GM11168 (cell line): ENCODE measurements around the gene PDE3B.
"Not testable (repeated sequence)": the region's sequence is repeated elsewhere in the genome, so short reads cannot be mapped to it uniquely, and the experiment has no call there.

Source experiments
- in situ Hi-C: fragments of 300-500 bp; cut with MboI; formaldehyde crosslinking; loops from one replicate; pipeline ENCODE4 v1.12.0; 2022; ENCODE audit warnings: low sequenced_read_pairs; ENCODE audit not compliant: unreplicated experiment

The PDE3B gene

DNA sequence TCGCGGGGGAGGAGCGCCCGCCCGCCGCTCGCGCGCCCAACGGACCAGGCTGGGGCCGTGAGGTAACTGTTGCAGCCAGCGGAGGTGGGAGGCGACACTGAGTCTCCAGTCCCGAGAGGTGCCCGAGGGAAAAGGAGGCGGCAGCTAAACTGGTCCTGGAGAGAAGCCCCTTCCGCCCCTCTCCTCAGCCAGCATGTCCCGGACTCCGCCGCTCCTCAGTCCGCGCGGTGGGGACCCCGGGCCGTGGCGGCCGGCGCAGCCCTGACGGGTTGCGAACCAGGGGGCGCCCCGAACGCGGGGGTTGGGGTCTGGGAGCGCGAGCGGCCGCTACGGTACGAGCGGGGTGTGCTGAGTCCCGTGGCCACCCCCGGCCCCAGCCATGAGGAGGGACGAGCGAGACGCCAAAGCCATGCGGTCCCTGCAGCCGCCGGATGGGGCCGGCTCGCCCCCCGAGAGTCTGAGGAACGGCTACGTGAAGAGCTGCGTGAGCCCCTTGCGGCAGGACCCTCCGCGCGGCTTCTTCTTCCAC, at the start of gene PDE3B:
PDE3B (plus strand) TSS at position 108 of the 529 bp plus-strand sequence; CDS start at position 380, 272 bp downstream.
- in situ Hi-C loops: no loop called here

DNA sequence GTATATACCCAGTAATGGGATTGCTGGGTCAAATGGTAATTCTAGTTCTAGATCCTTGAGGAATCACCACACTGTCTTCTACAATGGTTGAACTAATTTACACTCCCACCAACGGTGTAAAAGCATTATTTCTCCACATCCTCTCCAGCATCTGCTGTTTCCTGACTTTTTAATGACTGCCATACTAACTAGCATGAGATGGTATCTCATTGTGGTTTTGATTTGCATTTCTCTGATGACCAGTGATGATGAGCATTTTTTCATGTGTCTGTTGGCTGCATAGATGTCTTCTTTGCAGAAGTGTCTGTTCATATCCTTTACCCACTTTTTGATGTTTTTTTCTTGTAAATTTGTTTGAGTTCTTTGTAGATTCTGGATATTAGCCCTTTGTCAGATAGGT, 48.3 kb upstream of the PDE3B start:
- in situ Hi-C loops: not testable (repeated sequence)

DNA sequence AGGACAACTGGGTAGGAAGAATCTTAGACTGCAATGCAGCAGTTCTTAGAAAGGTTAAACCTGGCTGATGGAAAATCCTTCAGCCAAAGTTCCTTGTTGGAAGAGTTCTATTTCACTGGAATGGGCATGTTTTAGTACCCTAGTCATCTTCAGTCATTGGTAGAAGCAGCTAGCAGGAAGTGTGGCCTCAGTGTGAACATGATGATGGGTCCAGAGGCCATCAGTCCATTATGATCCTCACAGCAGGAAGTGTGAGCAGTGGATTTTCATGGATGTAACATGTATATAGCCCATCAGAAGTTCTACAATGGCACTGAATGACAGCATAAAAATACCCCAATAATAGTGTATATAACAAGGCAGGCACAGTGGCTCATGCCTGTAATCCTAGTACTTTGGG, 35.9 kb upstream of the PDE3B start:
- in situ Hi-C loops: no loop called here

DNA sequence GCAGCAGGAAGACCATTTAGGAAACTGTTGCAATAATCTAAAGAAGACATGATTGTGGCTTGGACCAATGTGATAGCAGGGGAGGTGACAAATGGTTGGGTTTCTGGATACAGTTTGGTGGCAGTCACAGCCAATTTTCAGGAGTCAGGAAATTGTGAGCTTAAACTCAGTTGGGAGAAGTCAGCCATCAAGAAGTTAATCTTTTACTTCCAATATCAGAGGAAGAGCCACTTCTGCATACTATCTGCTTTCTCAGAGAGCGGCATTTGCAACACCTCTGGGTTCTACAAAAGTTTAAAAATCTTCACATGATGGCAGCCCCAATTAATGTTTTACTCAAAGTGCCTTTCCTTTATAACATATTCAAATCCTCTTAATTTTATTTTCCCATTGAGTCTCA, 33.7 kb upstream of the PDE3B start:
- in situ Hi-C loops: no loop called here

DNA sequence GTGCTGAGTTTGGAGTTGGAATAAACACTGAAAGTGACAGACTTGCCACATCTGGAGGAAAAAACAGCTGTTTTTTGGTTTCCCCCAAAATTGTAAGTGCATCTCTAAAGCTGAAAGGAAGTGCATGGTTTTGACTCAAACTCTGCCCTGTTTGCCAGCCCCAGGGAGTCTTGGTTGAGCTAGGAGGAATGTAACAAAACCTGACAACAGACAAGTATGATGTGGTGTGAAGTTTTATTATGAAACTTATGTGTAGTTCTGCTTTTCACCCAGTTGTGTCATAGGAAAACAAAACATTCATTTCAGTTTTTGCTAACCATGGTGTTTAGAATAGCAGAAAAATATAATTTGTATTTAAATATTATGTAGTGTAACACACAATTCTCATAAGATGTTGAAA, 31.7 kb upstream of the PDE3B start:
- in situ Hi-C loops: no loop called here

DNA sequence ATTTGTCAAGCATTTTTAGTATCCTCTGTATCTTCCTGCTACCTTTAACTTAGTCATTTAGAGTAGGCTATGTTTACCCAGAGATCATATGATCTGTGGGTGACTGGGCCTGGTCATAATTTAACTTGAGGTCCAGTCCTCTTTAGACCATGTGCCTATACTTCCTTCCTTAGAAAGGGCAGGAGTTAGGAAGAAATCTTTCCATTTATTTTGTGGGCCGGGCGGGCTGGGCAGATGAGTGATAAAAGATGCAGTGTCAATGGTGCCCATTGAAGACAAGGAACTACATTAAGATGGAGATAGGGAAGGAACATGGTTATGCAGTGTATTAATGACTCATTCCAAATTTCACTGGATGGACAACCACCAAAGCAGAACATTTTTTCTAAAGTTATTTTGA, 30.9 kb upstream of the PDE3B start:
- in situ Hi-C loops: no loop called here

DNA sequence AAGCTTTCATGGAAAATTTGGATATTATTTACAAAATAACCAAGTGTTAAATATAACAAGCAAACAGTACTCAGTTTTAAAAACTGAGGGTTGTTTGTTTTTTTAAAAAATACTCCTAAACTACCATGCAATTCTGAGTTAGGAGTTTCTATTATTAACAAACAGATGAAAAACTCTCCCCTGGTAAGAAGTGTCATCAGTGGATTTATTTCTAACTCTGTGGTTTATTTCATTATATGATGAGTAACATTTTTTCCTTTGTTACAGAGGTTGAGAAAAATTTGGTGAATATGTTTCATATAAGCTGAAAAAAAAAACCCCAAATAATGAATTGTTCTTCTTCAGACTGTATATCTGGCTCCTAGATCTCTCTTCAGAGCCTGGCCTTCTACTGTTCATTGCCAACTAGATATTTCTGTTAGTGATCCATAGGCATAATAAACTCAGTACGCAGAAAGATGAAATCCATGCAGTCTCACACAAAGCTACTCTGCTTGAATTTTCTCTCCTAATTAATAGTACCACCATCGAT, 29.4 kb upstream of the PDE3B start:
- in situ Hi-C loops: no loop called here

DNA sequence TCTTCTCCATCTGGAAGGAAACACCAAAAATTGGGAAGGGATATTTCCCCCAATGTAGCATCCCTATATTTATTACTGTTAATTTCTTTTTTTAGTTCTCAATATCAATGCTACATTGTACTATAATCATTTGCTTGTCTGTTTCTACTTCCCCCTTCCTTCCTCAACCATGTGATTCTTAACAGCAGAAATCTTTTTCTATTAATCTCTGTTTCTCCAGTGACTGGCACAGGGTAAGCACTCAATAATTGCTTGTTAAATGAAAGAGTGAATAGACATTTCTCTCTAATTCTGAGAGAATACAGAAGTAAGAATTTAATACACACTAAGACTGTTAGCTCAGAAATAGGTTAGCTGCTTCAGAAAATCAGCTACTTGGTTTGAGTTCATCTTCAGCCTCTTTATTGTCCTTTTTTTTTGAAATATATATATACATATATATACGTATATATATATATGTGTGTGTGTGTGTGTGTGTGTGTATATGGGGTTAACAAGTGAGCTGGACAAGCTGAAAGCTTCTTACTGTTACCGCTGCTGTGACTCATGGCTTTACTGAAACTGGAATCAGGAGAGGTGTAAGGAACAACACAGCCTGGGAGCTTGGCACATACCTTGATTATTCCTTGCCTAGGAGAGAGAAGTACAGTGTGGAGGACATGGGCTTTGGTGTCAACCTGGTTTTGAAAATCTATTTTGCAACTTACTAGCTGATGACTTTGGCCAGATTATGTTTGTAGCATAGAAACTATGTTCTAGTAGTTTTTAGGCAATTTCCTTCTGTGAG, 26.2 kb upstream of the PDE3B start:
- in situ Hi-C loops: no loop called here

DNA sequence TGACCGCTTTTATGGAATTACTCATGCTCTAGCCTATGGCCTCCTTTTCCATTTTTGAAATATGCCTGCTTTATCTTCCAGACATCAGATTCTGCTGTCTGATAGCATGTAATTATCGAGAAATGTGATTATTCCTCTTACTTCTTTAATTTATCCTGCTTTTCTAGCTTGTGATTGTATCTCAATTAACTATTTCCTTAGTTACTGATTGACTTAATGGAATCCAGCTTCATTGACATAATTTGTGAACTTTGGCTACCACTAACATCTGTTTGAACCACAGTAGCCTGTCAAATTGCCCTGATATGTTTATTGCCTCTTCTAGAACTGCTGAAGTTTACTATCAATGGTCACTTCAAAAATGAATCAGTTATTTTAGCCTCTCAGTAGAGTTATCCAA, 25.5 kb upstream of the PDE3B start:
- in situ Hi-C loops: no loop called here

DNA sequence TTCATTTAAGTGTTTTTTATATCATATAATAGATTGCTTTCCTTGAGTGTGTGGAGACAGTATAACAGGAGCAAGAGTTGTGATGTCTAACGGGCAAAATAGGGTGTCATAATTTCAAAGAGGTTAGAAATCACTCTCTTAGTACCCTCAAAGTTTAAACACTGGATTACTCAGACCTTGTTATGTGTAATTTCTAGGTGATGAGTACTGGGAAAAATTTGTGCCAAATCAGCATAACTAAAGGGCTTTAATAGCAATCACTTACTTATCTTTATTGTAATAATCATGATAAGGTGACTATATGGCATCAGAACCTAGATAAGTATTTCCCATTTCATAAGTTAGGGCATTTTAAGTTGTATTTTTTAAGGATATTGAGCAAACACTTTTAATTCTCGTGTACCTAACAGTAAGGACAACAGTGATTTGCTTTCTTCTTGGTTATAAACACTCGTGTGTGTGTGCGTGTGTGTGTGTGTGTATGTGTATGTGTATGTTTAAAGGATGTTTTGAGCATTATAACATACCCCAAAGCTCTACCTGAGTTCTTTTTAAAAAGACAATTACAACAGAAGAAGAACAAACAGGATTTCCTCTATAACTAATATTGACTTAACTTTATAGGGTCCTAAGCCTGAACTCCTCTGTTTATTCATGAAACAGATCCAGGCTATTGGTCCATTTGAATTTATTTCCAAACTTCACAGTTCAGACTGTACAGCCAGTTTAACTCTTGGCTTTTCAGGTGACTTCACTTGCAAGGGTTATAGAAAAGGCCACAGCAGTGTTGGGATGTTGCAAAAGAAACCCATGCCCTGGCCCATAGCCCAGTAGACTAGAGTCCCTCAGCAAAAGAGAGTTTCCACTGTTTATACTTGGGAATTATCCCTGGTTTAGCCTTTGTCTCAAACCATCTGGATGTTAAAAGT, 23.7 kb upstream of the PDE3B start:
- in situ Hi-C loops: no loop called here

DNA sequence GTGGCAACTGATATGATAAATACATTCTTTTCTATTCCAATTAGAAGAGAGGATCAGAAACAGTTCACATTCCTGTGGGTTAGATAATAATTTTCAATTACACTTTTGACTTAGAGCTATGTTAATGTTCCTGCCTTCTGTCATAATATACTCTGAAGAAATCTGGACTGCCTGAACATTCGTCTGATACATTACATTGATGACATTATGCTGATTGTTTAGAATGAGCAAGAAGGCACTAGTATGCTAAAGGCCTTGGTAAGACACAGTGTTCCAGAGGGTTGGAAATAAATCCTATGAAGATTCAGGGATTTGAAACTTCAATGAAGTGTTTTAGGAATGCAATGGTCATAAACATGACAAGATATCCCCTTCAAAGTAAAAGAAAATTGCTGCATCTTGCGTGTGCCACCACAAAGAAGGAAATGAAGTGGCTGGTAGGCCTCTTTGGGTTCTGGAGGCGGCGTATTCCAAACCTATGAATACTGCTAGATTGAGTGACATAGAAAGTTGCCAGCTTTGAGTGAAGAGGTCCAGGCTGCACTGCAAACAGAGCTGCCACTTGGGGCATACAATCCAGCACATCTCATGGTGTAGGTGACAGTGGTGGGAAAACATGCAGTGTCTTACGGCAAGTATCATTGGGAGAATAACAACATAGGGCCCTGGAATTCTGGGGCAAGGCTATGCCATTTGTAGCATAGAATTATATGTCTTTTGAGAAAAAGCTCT, 21.2 kb upstream of the PDE3B start:
- in situ Hi-C loops: no loop called here

DNA sequence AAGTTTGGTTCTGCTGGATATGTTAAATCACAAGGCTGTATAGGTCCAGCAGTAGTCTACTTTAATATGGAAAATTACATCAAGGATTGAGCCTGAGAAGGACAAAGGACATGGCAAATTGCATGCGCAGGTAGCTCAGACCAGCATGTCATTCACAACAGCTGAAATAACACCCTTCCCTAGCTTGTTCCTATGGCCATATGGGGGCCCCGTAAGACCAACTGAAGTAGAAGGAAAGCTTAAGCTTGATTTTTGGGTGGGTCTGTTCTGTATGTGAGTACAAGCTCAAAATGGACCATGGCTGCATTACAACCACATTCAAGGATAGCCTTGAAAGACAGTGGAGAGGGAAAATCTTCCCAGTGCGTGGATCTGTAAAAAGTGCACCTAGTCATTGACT, 20.6 kb upstream of the PDE3B start:
- in situ Hi-C loops: no loop called here

DNA sequence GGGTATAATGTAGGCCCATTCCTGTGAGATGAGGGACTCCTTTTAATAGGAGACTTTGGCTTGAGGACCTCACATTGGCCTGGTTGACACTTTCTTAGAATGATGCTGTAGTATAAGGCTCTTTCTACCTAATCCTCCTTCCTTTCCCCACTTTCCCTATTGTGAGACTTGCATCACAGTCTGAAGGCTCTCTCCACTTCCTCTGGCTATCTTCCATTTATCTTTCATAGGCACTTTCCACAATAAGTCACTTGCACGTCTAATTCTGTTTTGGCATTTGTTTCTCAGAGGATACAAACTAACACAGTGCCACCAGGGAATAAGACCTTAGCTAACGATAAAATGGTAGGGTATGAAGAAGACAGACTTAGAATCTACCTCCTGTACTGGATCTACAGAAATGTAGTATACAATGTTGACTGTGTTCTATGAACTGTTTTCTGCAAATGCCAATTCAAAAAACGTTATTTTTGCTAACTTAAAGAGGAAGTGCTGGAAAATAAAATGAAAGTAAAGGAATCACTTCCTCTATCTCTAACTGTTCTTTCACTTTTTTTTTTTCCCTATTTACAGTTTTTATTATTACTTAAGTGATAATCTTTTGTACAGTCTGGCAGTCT, 17.9 kb upstream of the PDE3B start:
- in situ Hi-C loops: no loop called here

DNA sequence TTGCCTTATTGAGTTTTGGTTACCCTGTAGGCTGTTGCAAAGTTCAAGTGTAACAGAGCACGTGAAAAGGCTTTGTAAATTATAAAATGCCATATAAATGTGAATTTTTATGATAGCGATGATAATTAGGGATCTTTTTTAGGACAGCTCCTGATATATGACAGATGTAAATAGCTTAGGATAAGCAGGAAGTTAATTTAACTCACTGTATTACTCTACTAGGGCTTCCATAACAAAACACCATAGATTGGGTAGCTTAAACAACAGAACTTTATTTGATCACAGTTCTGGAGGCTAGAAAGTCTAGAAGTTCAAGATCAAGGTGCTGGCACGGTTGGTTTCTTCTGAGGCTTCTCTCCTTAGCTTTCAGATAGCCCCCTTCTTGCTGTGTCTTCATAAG, 17.0 kb upstream of the PDE3B start:
- in situ Hi-C loops: no loop called here

DNA sequence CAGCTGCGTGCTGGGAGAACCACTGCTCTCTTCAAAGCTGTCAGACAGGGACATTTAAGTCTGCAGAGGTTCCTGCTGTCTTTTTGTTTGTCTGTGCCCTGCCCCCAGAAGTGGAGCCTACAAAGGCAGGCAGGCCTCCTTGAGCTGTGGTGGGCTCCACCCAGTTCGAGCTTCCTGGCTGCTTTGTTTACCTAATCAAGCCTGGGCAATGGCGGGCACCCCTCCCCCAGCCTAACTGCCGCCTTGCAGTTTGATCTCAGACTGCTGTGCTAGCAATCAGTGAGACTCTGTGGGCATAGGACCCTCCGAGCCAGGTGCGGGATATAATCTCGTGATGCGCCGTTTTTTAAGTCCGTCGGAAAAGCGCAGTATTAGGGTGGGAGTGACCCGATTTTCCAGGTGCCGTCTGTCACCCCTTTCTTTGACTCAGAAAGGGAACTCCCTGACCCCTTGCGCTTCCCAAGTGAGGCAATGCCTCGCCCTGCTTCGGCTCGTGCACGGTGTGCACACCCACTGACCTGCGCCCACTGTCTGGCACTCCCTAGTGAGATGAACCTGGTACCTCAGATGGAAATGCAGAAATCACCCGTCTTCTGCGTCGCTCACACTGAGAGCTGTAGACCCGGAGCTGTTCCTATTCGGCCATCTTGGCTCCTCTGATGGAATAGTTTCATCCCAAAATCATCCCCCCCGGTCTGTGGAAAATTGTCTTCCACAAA, 9.9 kb upstream of the PDE3B start:
- in situ Hi-C loops: not testable (repeated sequence)

DNA sequence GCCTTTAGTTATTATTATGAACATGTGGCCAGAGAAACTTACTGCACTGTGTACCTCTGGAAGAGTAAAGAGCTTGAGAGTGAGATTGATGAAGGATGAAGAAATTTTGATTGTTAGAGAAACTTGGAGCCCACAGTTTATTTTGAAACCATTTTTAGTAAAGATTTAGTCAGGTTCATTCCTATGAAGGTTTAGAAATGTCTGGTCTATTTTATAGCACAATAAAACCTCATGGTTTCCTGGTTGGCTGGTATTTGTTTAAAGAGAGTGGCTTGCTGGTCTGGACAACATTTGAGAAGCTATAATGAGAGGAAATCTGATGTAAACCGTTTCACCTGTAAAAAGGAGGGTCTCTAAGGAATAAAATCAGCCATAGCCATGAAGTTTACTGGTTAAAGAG, 8.8 kb upstream of the PDE3B start:
- in situ Hi-C loops: no loop called here

DNA sequence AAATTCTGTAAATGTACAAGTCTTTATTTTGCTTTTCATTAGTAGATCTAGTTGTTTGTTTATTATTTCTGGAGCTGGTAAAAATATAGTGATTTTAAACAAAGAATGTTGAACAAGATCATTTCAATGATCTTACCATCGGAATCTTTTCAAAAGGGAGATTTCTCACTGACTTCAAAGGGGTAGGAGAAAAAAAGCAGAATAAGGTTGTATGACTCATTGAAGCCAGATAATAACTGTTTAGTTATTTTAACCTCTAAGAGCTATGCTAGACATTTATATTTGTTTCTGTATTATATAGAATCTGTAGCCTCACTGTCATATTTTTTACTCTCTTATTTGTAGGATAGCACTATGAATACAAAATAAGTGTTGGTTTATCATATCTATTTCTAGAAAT, 8.1 kb upstream of the PDE3B start:
- in situ Hi-C loops: no loop called here

DNA sequence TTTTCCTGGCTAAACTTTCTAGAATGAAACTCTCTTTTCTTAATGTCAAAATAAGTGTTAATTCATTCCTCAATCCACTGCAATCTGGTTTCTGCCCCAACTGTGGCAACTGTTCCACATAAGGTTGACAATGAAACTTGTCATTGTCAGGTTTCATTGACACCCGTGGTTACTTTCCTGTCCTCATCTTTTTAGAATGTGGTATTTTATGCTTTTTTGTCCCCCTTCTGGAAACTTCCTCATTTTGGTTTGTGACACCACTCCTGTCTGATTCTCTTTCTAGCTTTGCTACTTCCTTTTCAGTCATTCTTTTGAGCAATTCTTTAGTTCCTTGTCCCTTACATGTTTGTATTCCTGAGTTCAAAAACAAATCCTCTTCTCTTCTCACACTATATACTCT, 7.5 kb upstream of the PDE3B start:
- in situ Hi-C loops: no loop called here

DNA sequence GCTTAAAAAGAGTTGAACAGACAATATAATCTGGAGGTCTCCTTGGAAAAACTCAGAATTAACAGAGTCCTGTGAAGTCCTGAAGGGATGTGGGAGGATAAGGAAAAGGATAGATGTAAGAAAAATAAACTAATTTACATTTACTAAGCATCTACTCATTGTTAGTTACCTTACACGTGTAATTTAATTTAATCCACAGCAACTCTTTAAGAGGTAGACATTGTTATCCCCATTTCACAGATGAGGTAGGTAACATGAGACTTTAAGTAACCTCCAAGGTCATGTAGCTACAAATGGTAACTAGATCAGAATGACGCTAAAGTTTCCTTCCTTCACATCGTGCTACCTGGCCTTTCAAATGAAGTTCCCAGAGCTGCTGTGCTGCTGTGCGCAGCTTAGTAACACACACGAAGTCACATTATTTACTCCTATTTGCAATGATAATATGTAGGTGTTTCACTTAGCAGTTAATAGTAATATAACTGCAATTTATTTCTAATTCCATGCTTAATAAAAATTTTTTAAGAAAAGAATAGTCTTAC, 5.7 kb upstream of the PDE3B start:
- in situ Hi-C loops: no loop called here
